Activated CD4-positive, alpha-beta memory T cell treated with anti-CD3 and anti-CD28 coated beads, Interleukin-2, amount 10 ng/mL, durations not matched to agents 7 days and 5 days (primary cell): Measurements from ENCODE around the gene TAS1R2. TPM values are rescaled to one million over a fixed set of nuclear protein-coding genes. Genes with fewer than 3 reads are reported as not detected.

Source experiments
- CTCF ChIA-PET: fragments of 350-600 bp; sonication (Branson Sonifier 250); formaldehyde crosslinking; loops from one replicate; lab custom pipeline; 2021; ENCODE audit warnings: antibody characterized with exemption, inconsistent platforms; lab: Charles Lee
- POLR2A ChIA-PET: fragments of 350-600 bp; sonication (Branson Sonifier 250); formaldehyde crosslinking; loops from one replicate; lab custom pipeline; 2021; ENCODE audit warnings: antibody characterized with exemption; lab: Charles Lee
- DNase-seq: peaks from one replicate; pipeline ENCODE4 v3.0.0-alpha.2; 2020
- H3K27ac Mint-ChIP-seq: one replicate; pipeline ENCODE4 v1.8.0; 2021; ENCODE audit warnings: mild to moderate bottlenecking, mixed read lengths
- H3K27me3 Mint-ChIP-seq: one replicate; pipeline ENCODE4 v1.8.0; 2021; ENCODE audit warnings: mixed read lengths
- H3K36me3 Mint-ChIP-seq: one replicate; pipeline ENCODE4 v1.8.0; 2021; ENCODE audit warnings: low read depth, mixed read lengths
- H3K4me1 Mint-ChIP-seq: one replicate; pipeline ENCODE4 v1.8.0; 2021; ENCODE audit warnings: mixed read lengths
- H3K4me3 Mint-ChIP-seq: one replicate; pipeline ENCODE4 v1.8.0; 2021; ENCODE audit warnings: mild to moderate bottlenecking, mixed read lengths
- H3K9me3 Mint-ChIP-seq: one replicate; pipeline ENCODE4 v1.8.0; 2021; ENCODE audit warnings: mixed read lengths
- total RNA-seq, 2 experiments: library from RNA; stranded (reverse); gene quantifications; one replicate each; pipeline ENCODE4 v1.2.3, GENCODE V29; 2021

TAS1R2 gene
- total RNA-seq, 2 experiments from 2014 or later = not detected

GRCh38 chr1:18808550-18808949 is 50.9 kb downstream of the TAS1R2 start:
- CTCF ChIA-PET = no interaction called here
- H3K27ac Mint-ChIP-seq = no peak overlapping the region
- DNase-seq = no peak
- POLR2A ChIA-PET = no interaction called here
- no peaks in the 10 kb centered on the region for H3K4me1 Mint-ChIP-seq
- H3K9me3 Mint-ChIP-seq = no peaks in the 10 kb centered on the region
- peaks cover 18% of the 10 kb centered on the region for H3K27me3 Mint-ChIP-seq
- no peak overlapping the region for H3K4me3 Mint-ChIP-seq
- no peaks in the 10 kb centered on the region for H3K36me3 Mint-ChIP-seq

GRCh38 chr1:18807334-18808063 is 52.0 kb downstream of the TAS1R2 start:
- no peak for DNase-seq
- Mint-ChIP-seq H3K36me3 (no peaks in the 10 kb centered on the region), H3K4me1 (no peaks in the 10 kb centered on the region), H3K27me3 (peaks cover 18% of the 10 kb centered on the region), H3K9me3 (no peaks in the 10 kb centered on the region), H3K27ac (no peak overlapping the region), H3K4me3 (no peak overlapping the region)
- ChIA-PET POLR2A (no interaction called here), CTCF (no interaction called here)

GRCh38 chr1:18805925-18806849 is 53.3 kb downstream of the TAS1R2 start:
- Mint-ChIP-seq H3K36me3 (no peaks in the 10 kb centered on the region), H3K27me3 (peaks cover 10% of the 10 kb centered on the region), H3K9me3 (no peaks in the 10 kb centered on the region), H3K4me1 (no peaks in the 10 kb centered on the region), H3K27ac (no peak overlapping the region), H3K4me3 (no peak overlapping the region)
- CTCF ChIA-PET = no interaction called here
- POLR2A ChIA-PET = no interaction called here
- DNase-seq = no peak

- Mint-ChIP-seq H3K4me3 (no peak overlapping the region), H3K9me3 (no peaks in the 10 kb centered on the region), H3K27me3 (peaks cover 4% of the 10 kb centered on the region), H3K4me1 (no peaks in the 10 kb centered on the region), H3K27ac (no peak overlapping the region), H3K36me3 (no peaks in the 10 kb centered on the region)
- ChIA-PET POLR2A (no interaction called here), CTCF (no interaction called here)
- DNase-seq = no peak
Observed at GRCh38 chr1:18805150-18805879, 54.1 kb downstream of the TAS1R2 start.

- H3K27me3 Mint-ChIP-seq = peaks cover 4% of the 10 kb centered on the region
- CTCF ChIA-PET = no interaction called here
- H3K4me3 Mint-ChIP-seq = no peak overlapping the region
- H3K36me3 Mint-ChIP-seq = no peaks in the 10 kb centered on the region
- H3K9me3 Mint-ChIP-seq = no peaks in the 10 kb centered on the region
- no peak overlapping the region for H3K27ac Mint-ChIP-seq
- POLR2A ChIA-PET = no interaction called here
- no peak for DNase-seq
- H3K4me1 Mint-ChIP-seq = no peaks in the 10 kb centered on the region
Observed at GRCh38 chr1:18803851-18804250, 55.6 kb downstream of the TAS1R2 start.

GRCh38 chr1:18803151-18803791 is 56.2 kb downstream of the TAS1R2 start:
- Mint-ChIP-seq H3K9me3 (no peaks in the 10 kb centered on the region), H3K27me3 (peaks cover 2% of the 10 kb centered on the region), H3K36me3 (no peaks in the 10 kb centered on the region), H3K4me1 (no peaks in the 10 kb centered on the region), H3K4me3 (no peak overlapping the region), H3K27ac (no peak overlapping the region)
- ChIA-PET POLR2A (no interaction called here), CTCF (no interaction called here)
- no peak for DNase-seq

- CTCF ChIA-PET = no interaction called here
- no peak for DNase-seq
- POLR2A ChIA-PET = no interaction called here
- Mint-ChIP-seq H3K36me3 (no peaks in the 10 kb centered on the region), H3K27me3 (no peaks in the 10 kb centered on the region), H3K9me3 (no peaks in the 10 kb centered on the region), H3K4me1 (no peaks in the 10 kb centered on the region), H3K27ac (no peak overlapping the region), H3K4me3 (no peak overlapping the region)
Observed at GRCh38 chr1:18802231-18802630, 57.2 kb downstream of the TAS1R2 start.

- Mint-ChIP-seq H3K36me3 (no peaks in the 10 kb centered on the region), H3K27me3 (no peaks in the 10 kb centered on the region), H3K4me1 (no peaks in the 10 kb centered on the region), H3K4me3 (no peak overlapping the region), H3K27ac (no peak overlapping the region), H3K9me3 (no peaks in the 10 kb centered on the region)
- CTCF ChIA-PET = no interaction called here
- DNase-seq = no peak
- POLR2A ChIA-PET = no interaction called here
Observed at GRCh38 chr1:18800258-18800657, 59.2 kb downstream of the TAS1R2 start.

- Mint-ChIP-seq H3K36me3 (no peaks in the 10 kb centered on the region), H3K27me3 (no peaks in the 10 kb centered on the region), H3K4me3 (no peak overlapping the region), H3K9me3 (no peaks in the 10 kb centered on the region), H3K4me1 (no peaks in the 10 kb centered on the region), H3K27ac (no peak overlapping the region)
- ChIA-PET POLR2A (no interaction called here), CTCF (no interaction called here)
- DNase-seq = no peak
Observed at GRCh38 chr1:18799454-18799853, 60.0 kb downstream of the TAS1R2 start.

- no peaks in the 10 kb centered on the region for H3K36me3 Mint-ChIP-seq
- POLR2A ChIA-PET = no interaction called here
- no peaks in the 10 kb centered on the region for H3K9me3 Mint-ChIP-seq
- CTCF ChIA-PET = no interaction called here
- no peak overlapping the region for H3K4me3 Mint-ChIP-seq
- no peak for DNase-seq
- no peaks in the 10 kb centered on the region for H3K27me3 Mint-ChIP-seq
- no peak overlapping the region for H3K27ac Mint-ChIP-seq
- H3K4me1 Mint-ChIP-seq = no peaks in the 10 kb centered on the region
Observed at GRCh38 chr1:18798946-18799345, 60.5 kb downstream of the TAS1R2 start.

- Mint-ChIP-seq H3K4me3 (no peak overlapping the region), H3K27me3 (no peaks in the 10 kb centered on the region), H3K36me3 (no peaks in the 10 kb centered on the region), H3K9me3 (no peaks in the 10 kb centered on the region), H3K27ac (no peak overlapping the region), H3K4me1 (no peaks in the 10 kb centered on the region)
- ChIA-PET CTCF (no interaction called here), POLR2A (no interaction called here)
- DNase-seq = no peak
Observed at GRCh38 chr1:18798533-18798932, 60.9 kb downstream of the TAS1R2 start.

GRCh38 chr1:18796950-18797349 is 62.5 kb downstream of the TAS1R2 start:
- CTCF ChIA-PET = no interaction called here
- DNase-seq = no peak
- H3K4me3 Mint-ChIP-seq = no peak overlapping the region
- H3K9me3 Mint-ChIP-seq = no peaks in the 10 kb centered on the region
- H3K36me3 Mint-ChIP-seq = no peaks in the 10 kb centered on the region
- POLR2A ChIA-PET = no interaction called here
- H3K27ac Mint-ChIP-seq = no peak overlapping the region
- no peaks in the 10 kb centered on the region for H3K4me1 Mint-ChIP-seq
- peaks cover 3% of the 10 kb centered on the region for H3K27me3 Mint-ChIP-seq
